ENCODE results near the gene THEMIS. TPM values are rescaled to one million over a fixed set of nuclear protein-coding genes. Genes with fewer than 3 reads are reported as not detected.
"Not testable (repeated sequence)": the region's sequence is repeated elsewhere in the genome, so short reads cannot be mapped to it uniquely, and the experiment has no call there.

THEMIS gene
- total and polyA plus RNA-seq, 2 of the 4 experiments (the other 2 are of a cell fraction), result not detected

DNA sequence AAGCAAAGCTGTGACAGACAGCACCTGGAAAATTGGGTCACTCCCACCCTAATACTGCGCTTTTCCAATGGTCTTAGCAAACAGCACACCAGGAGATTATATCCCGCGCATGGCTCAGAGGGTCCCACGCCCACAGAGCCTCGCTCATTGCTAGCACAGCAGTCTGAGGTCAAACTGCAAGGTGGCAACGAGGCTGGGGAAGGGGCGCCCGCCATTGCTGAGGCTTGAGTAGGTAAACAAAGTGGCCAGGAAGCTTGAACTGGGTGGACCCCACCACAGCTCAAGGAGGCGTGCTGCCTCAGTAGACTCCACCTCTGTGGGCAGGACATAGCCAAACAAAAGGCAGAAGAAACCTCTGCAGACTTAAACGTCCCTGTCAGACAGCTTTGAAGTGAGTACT lies 25.6 kb upstream of the THEMIS start:
- H3K79me1 ChIP-seq (ENCODE audit: low read depth in 1 of 2, low read length in 2 of 2); H2AFZ ChIP-seq (replicated peaks; ENCODE audit: low read length, poor library complexity); H3K36me3 ChIP-seq (ENCODE audit: control insufficient read depth, insufficient read depth, low read length); H3K4ac ChIP-seq (ENCODE audit: low read depth, low read length); ATAC-seq (ENCODE audit: low read depth); H3K27me3 ChIP-seq (ENCODE audit: control insufficient read depth, insufficient read depth, low read length); H2AK9ac ChIP-seq (replicated peaks; ENCODE audit: low read depth, low read length, poor library complexity); H3K4me3 ChIP-seq (ENCODE audit: insufficient read depth, low read depth, low read length); H4K8ac ChIP-seq (ENCODE audit: low read depth in 2 of 2, low read length in 2 of 2); H2BK15ac ChIP-seq (ENCODE audit: low read depth, low read length); H3K23ac ChIP-seq (ENCODE audit: low read depth, low read length); H4K20me1 ChIP-seq (ENCODE audit: insufficient read depth, low read length); CTCF ChIA-PET; intact Hi-C loops (cut with micrococcal nuclease); H3K9ac ChIP-seq (ENCODE audit: low read depth, low read length); POLR2A ChIA-PET (ENCODE audit: unreplicated experiment); H4K91ac ChIP-seq (ENCODE audit: insufficient read depth, low read depth, low read length); DNase-seq; H3K4me2 ChIP-seq (ENCODE audit: low read depth, low read length); H2BK120ac ChIP-seq (ENCODE audit: low read depth, low read length); H2AK5ac ChIP-seq (ENCODE audit: low read depth, low read length); H2BK20ac ChIP-seq (ENCODE audit: low read depth, low read length); BruUV-seq (replicated peaks); H3K27ac ChIP-seq (ENCODE audit: insufficient read depth, low read length); H3K9me3 ChIP-seq (ENCODE audit: control insufficient read depth, insufficient read depth, low read length); H3K14ac ChIP-seq (replicated peaks; ENCODE audit: low read depth, low read length); dilution Hi-C loops (cut with HindIII; ENCODE audit: low sequenced_read_pairs, unreplicated experiment); H4K5ac ChIP-seq (ENCODE audit: low read depth, low read length); H3K56ac ChIP-seq (ENCODE audit: extremely low read depth, insufficient read depth, low read length); H3K18ac ChIP-seq (ENCODE audit: low read depth, low read length); H2BK5ac ChIP-seq (ENCODE audit: low read depth, low read length, poor library complexity, severe bottlenecking); H3K4me1 ChIP-seq (ENCODE audit: control insufficient read depth, insufficient read depth, low read length); in situ Hi-C loops (cut with MboI; ENCODE audit: low sequenced_read_pairs); H3K9me1 ChIP-seq (ENCODE audit: insufficient read depth, low read length): not testable (repeated sequence)
- WGBS, 2 experiments (ENCODE audit: extremely low coverage in 2 of 2, insufficient read length in 1 of 2), result 74% methylated on average over 3 of the region's 10 CpGs; no CpG with 5 or more reads in 1 of the 2 experiments

Measured in IMR-90 (cell line).